Measurements from ENCODE around the gene POGZ.

GRCh38 chr1:151401125-151401788 is 58.0 kb downstream of the POGZ start:
- TF ChIP-seq CTCF (IDR thresholded peaks at IDR 0.05), result no peak
- no peak for TF ChIP-seq POLR2AphosphoS5 (IDR thresholded peaks at IDR 0.05)
- TF ChIP-seq POLR2A (IDR thresholded peaks at IDR 0.05), result no peak

Measured in gastroesophageal sphincter (tissue), 3 donors.